Glutamatergic neuron (in vitro differentiated cells): ENCODE measurements around the gene UBE2QL1. TPM values are rescaled to one million over a fixed set of nuclear protein-coding genes. Genes with fewer than 3 reads are reported as not detected.

Experiments used
- DNase-seq: peaks from one replicate; pipeline ENCODE4 v3.0.0; 2022
- H3K27ac Mint-ChIP-seq: one replicate; pipeline ENCODE4 v1.8.0; 2020; ENCODE audit warnings: mild to moderate bottlenecking, mixed read lengths, inconsistent platforms; ENCODE audit not compliant: unreplicated experiment
- H3K27me3 Mint-ChIP-seq: one replicate; pipeline ENCODE4 v1.8.0; 2020; ENCODE audit warnings: mild to moderate bottlenecking, moderate library complexity, mixed read lengths, inconsistent platforms; ENCODE audit not compliant: unreplicated experiment
- H3K36me3 Mint-ChIP-seq: one replicate; pipeline ENCODE4 v1.8.0; 2020; ENCODE audit warnings: mild to moderate bottlenecking, mixed read lengths, inconsistent platforms; ENCODE audit not compliant: unreplicated experiment
- H3K4me1 Mint-ChIP-seq: one replicate; pipeline ENCODE4 v1.8.0; 2020; ENCODE audit warnings: mild to moderate bottlenecking, low read depth, mixed read lengths, inconsistent platforms; ENCODE audit not compliant: unreplicated experiment
- H3K4me3 Mint-ChIP-seq: one replicate; pipeline ENCODE4 v1.8.0; 2020; ENCODE audit warnings: mild to moderate bottlenecking, mixed read lengths, inconsistent platforms; ENCODE audit not compliant: unreplicated experiment
- H3K9me3 Mint-ChIP-seq: one replicate; pipeline ENCODE4 v1.8.0; 2020; ENCODE audit warnings: mild to moderate bottlenecking, moderate library complexity, mixed read lengths, inconsistent platforms; ENCODE audit not compliant: unreplicated experiment
- CTCF ChIP-seq: fragments of 200-600 bp; sonication (generic); IDR thresholded peaks from one replicate; pipeline ENCODE4 v1.5.0; 2021; ENCODE audit not compliant: partially characterized antibody, unreplicated experiment
- total RNA-seq: library from RNA; stranded (reverse); fragmentation: NEBNext Ultra II Directional; extraction: Animal tissue kit (Norgen Biotek cat#: 25700); gene quantifications from one replicate; pipeline ENCODE4 v1.2.1, GENCODE V29; 2021; ENCODE audit not compliant: unreplicated experiment

Gene UBE2QL1
- total RNA-seq, 1 donor from 2014 or later: 4.5 TPM

- H3K9me3 Mint-ChIP-seq: no peaks in the 10 kb centered on the region
Measured at GRCh38 chr5:6427694-6428093, 21.0 kb upstream of the UBE2QL1 start.

GRCh38 chr5:6430418-6431028, 18.1 kb upstream of the UBE2QL1 start:
- no peaks in the 10 kb centered on the region for H3K9me3 Mint-ChIP-seq
- no peak overlapping the region for H3K27ac Mint-ChIP-seq
- H3K4me3 Mint-ChIP-seq: no peak overlapping the region
- peaks cover 11% of the 10 kb centered on the region for H3K36me3 Mint-ChIP-seq
- no peaks in the 10 kb centered on the region for H3K4me1 Mint-ChIP-seq
- no peaks in the 10 kb centered on the region for H3K27me3 Mint-ChIP-seq
- TF ChIP-seq CTCF: no peak
- DNase-seq: no peak

More at GRCh38 chr5:6427694-6428093, 21.0 kb upstream of the UBE2QL1 start:
- Mint-ChIP-seq H3K4me3 (no peak overlapping the region), H3K27ac (no peak overlapping the region), H3K36me3 (peaks cover 11% of the 10 kb centered on the region), H3K4me1 (no peaks in the 10 kb centered on the region), H3K27me3 (no peaks in the 10 kb centered on the region)
- DNase-seq: no peak
- TF ChIP-seq CTCF: no peak

- no peak for DNase-seq
Measured at GRCh38 chr5:6431214-6432195, 17.2 kb upstream of the UBE2QL1 start.

GRCh38 chr5:6432206-6432605, 16.5 kb upstream of the UBE2QL1 start:
- H3K36me3 Mint-ChIP-seq: peaks cover 11% of the 10 kb centered on the region
- no peak for TF ChIP-seq CTCF
- H3K27ac Mint-ChIP-seq: no peak overlapping the region
- H3K27me3 Mint-ChIP-seq: no peaks in the 10 kb centered on the region
- H3K9me3 Mint-ChIP-seq: no peaks in the 10 kb centered on the region
- no peak for DNase-seq
- no peaks in the 10 kb centered on the region for H3K4me1 Mint-ChIP-seq
- H3K4me3 Mint-ChIP-seq: no peak overlapping the region

More at GRCh38 chr5:6431214-6432195, 17.2 kb upstream of the UBE2QL1 start:
- Mint-ChIP-seq H3K36me3 (peaks cover 11% of the 10 kb centered on the region), H3K27me3 (no peaks in the 10 kb centered on the region), H3K9me3 (no peaks in the 10 kb centered on the region), H3K4me3 (no peak overlapping the region), H3K27ac (no peak overlapping the region), H3K4me1 (no peaks in the 10 kb centered on the region)
- TF ChIP-seq CTCF: no peak

GRCh38 chr5:6434731-6435130, 13.9 kb upstream of the UBE2QL1 start:
- no peaks in the 10 kb centered on the region for H3K9me3 Mint-ChIP-seq
- no peak for TF ChIP-seq CTCF
- H3K27me3 Mint-ChIP-seq: peaks cover 2% of the 10 kb centered on the region
- DNase-seq: no peak
- H3K4me1 Mint-ChIP-seq: no peaks in the 10 kb centered on the region
- no peak overlapping the region for H3K27ac Mint-ChIP-seq
- H3K4me3 Mint-ChIP-seq: no peak overlapping the region
- H3K36me3 Mint-ChIP-seq: no peaks in the 10 kb centered on the region
